A673 (cell line): ENCODE results near the gene RICTOR. TPM values are rescaled to one million over a fixed set of nuclear protein-coding genes. Genes with fewer than 3 reads are reported as not detected.
A peak's percentile ranks its signal among the peaks of the same experiment; 100 is the strongest.

Experiments used
- BruUV-seq: library from RNA; stranded (reverse); fragments of 400-500 nt; replicated peaks from 2 replicates; lab custom pipeline; 2021; lab: Mats Ljungman, UMichigan
- CTCF ChIA-PET: fragments of 300-600 bp; sonication (Branson Sonifier 250); formaldehyde crosslinking; loops from one replicate; lab custom pipeline; 2022; ENCODE audit warnings: antibody characterized with exemption; lab: Charles Lee
- POLR2A ChIA-PET: fragments of 300-600 bp; sonication (Branson Sonifier 250); formaldehyde crosslinking; loops from one replicate; lab custom pipeline; 2022; ENCODE audit warnings: antibody characterized with exemption; ENCODE audit not compliant: low non-redundant PET; lab: Charles Lee
- DNase-seq: peaks from one replicate; pipeline ENCODE4 v3.0.0-alpha.2; 2015; ENCODE audit warnings: low spot score
- H3K27ac ChIP-seq: fragments of 200-600 bp; sonication (generic); 2 replicates; pipeline ENCODE4 v1.5.1; 2016; ENCODE audit warnings: mixed run types, low read depth, mild to moderate bottlenecking, mixed read lengths, antibody characterized with exemption, low read length; ENCODE audit not compliant: poor library complexity, severe bottlenecking
- H3K27me3 ChIP-seq: fragments of 200-600 bp; sonication (generic); replicated peaks from 2 replicates; pipeline ENCODE4 v1.6.1; 2017; ENCODE audit warnings: mixed run types, low read depth, mild to moderate bottlenecking, mixed read lengths, antibody characterized with exemption, low read length; ENCODE audit not compliant: insufficient read depth, poor library complexity
- H3K36me3 ChIP-seq: fragments of 200-600 bp; sonication (generic); 2 replicates; pipeline ENCODE4 v1.6.1; 2016; ENCODE audit warnings: mixed run types, mild to moderate bottlenecking, mixed read lengths, antibody characterized with exemption, low read length; ENCODE audit not compliant: insufficient read depth, poor library complexity, severe bottlenecking
- H3K4me1 ChIP-seq: fragments of 200-600 bp; sonication (generic); 2 replicates; pipeline ENCODE4 v1.6.1; 2017; ENCODE audit warnings: mixed run types, mild to moderate bottlenecking, mixed read lengths, antibody characterized with exemption, low read length; ENCODE audit not compliant: insufficient read depth, poor library complexity, severe bottlenecking
- H3K4me3 ChIP-seq: fragments of 200-600 bp; sonication (generic); 2 replicates; pipeline ENCODE4 v1.5.1; 2016; ENCODE audit warnings: low read depth, mixed run types, mild to moderate bottlenecking, mixed read lengths, low read length; ENCODE audit not compliant: poor library complexity, severe bottlenecking
- H3K9me3 ChIP-seq: fragments of 200-600 bp; sonication (generic); 2 replicates; pipeline ENCODE4 v1.6.1; 2016; ENCODE audit warnings: mixed run types, low read depth, mild to moderate bottlenecking, mixed read lengths, antibody characterized with exemption, low read length; ENCODE audit not compliant: poor library complexity, severe bottlenecking
- CTCF ChIP-seq: fragments of 300-800, 200-600 bp; sonication (generic); conservative IDR thresholded peaks from 2 replicates; pipeline ENCODE4 v1.5.1; 2017; ENCODE audit warnings: low read depth, mild to moderate bottlenecking, antibody characterized with exemption, low read length, moderate library complexity, mixed read lengths
- EZH2 ChIP-seq: fragments of 200-600 bp; sonication (generic); IDR thresholded peaks from 2 replicates; pipeline ENCODE4 v1.6.1; 2017; ENCODE audit warnings: borderline replicate concordance, low read depth, mild to moderate bottlenecking, mixed read lengths, antibody characterized with exemption, low read length; ENCODE audit not compliant: poor library complexity, severe bottlenecking
- intact Hi-C: fragments of 100-400 bp; cut with micrococcal nuclease; formaldehyde crosslinking; loops from one replicate; pipeline ENCODE4 v1.10.0; 2022; ENCODE audit not compliant: unreplicated experiment
- total RNA-seq: library from RNA; stranded (reverse); gene quantifications from 2 replicates; pipeline ENCODE4 v1.2.3, GENCODE V29; 2021

Gene RICTOR
- total RNA-seq, 1 experiment from 2014 or later, result 23.3 TPM

GRCh38 chr5:38888041-38888440, 186.2 kb downstream of the RICTOR start:
- ChIA-PET POLR2A (no interaction called here), CTCF (no interaction called here)
- no peaks in the 10 kb centered on the region for H3K4me1 ChIP-seq
- H3K9me3 ChIP-seq, result no peaks in the 10 kb centered on the region
- no peak overlapping the region for H3K27ac ChIP-seq
- peaks cover 13% of the 10 kb centered on the region for H3K36me3 ChIP-seq
- intact Hi-C loops, result no loop called here
- no peaks in the 10 kb centered on the region for H3K27me3 ChIP-seq
- TF ChIP-seq EZH2 (no peak), CTCF (no peak)
- no TSS peak for BruUV-seq
- no peak overlapping the region for H3K4me3 ChIP-seq
- DNase-seq, result peak; percentile 11

Other genes with a start within 250 kb of the RICTOR start
- 28.6 and 31.6 TPM in 2 replicates for gene OSMR, start 228.4 kb downstream of the RICTOR start, total RNA-seq
- not detected in 2 replicates for gene FYB1, start 145.2 kb upstream of the RICTOR start, total RNA-seq